MM.1S (cell line): Measurements from ENCODE around the gene ARSA.
A peak's percentile ranks its signal among the peaks of the same experiment; 100 is the strongest.

Experiments
- DNase-seq: peaks from one replicate; pipeline ENCODE4 v3.0.0-alpha.2; 2015
- H2AFZ ChIP-seq: fragments of 300-600 bp; sonication (generic); 2 replicates; pipeline ENCODE4 v1.6.0; 2016; ENCODE audit warnings: antibody characterized with exemption, low read length
- H3F3A ChIP-seq: fragments of 300-600 bp; sonication (generic); 2 replicates; pipeline ENCODE4 v1.6.1; 2016; ENCODE audit warnings: mild to moderate bottlenecking, antibody characterized with exemption, low read length, moderate library complexity, mixed read lengths; ENCODE audit not compliant: insufficient read depth
- H3K27ac ChIP-seq: fragments of 300-600 bp; sonication (generic); 2 replicates; pipeline ENCODE4 v1.5.1; 2016; ENCODE audit warnings: mild to moderate bottlenecking, low read length
- H3K27me3 ChIP-seq: fragments of 300-600 bp; sonication (generic); replicated peaks from 2 replicates; pipeline ENCODE4 v1.6.0; 2016; ENCODE audit warnings: low read length; ENCODE audit not compliant: insufficient read depth
- H3K36me3 ChIP-seq: fragments of 300-600 bp; sonication (generic); replicated peaks from 2 replicates; pipeline ENCODE4 v1.6.1; 2016; ENCODE audit warnings: mild to moderate bottlenecking, low read length, mixed read lengths; ENCODE audit not compliant: insufficient read depth
- H3K4me1 ChIP-seq: fragments of 300-600 bp; sonication (generic); 2 replicates; pipeline ENCODE4 v1.6.1; 2016; ENCODE audit warnings: low read length, mixed read lengths
- H3K4me2 ChIP-seq: fragments of 300-600 bp; sonication (generic); 2 replicates; pipeline ENCODE4 v1.6.0; 2016; ENCODE audit warnings: low read depth, low read length
- H3K4me3 ChIP-seq: fragments of 300-600 bp; sonication (generic); 2 replicates; pipeline ENCODE4 v1.5.1; 2016; ENCODE audit warnings: low read length, mixed read lengths
- H3K79me2 ChIP-seq: fragments of 300-600 bp; sonication (generic); 2 replicates; pipeline ENCODE4 v1.6.1; 2016; ENCODE audit warnings: mixed run types, low read length, mixed read lengths
- H3K9ac ChIP-seq: fragments of 300-600 bp; sonication (generic); 2 replicates; pipeline ENCODE4 v1.6.1; 2016; ENCODE audit warnings: low read length, mixed read lengths
- H3K9me2 ChIP-seq: fragments of 300-600 bp; sonication (generic); replicated peaks from 2 replicates; pipeline ENCODE4 v1.6.1; 2016; ENCODE audit warnings: mild to moderate bottlenecking, low read length, mixed read lengths; ENCODE audit not compliant: insufficient read depth
- H3K9me3 ChIP-seq: fragments of 300-600 bp; sonication (generic); replicated peaks from 2 replicates; pipeline ENCODE4 v1.6.1; 2016; ENCODE audit warnings: mild to moderate bottlenecking, low read length, mixed read lengths; ENCODE audit not compliant: insufficient read depth
- H4K20me1 ChIP-seq: fragments of 300-600 bp; sonication (generic); 2 replicates; pipeline ENCODE4 v1.6.1; 2016; ENCODE audit warnings: mild to moderate bottlenecking, low read length, moderate library complexity, mixed read lengths; ENCODE audit not compliant: insufficient read depth
- CTCF ChIP-seq: fragments of 300-600 bp; sonication (generic); IDR thresholded peaks from 2 replicates; pipeline ENCODE4 v1.5.1; 2016; ENCODE audit warnings: antibody characterized with exemption, low read length, mixed read lengths
- EZH2 ChIP-seq: fragments of 300-600 bp; sonication (generic); optimal IDR thresholded peaks from 2 replicates; pipeline ENCODE3; 2017; ENCODE audit warnings: low read depth, mild to moderate bottlenecking, antibody characterized with exemption, low read length, mixed read lengths
- EZH2phosphoT487 ChIP-seq: fragments of 300-600 bp; sonication (generic); IDR thresholded peaks from 2 replicates; pipeline ENCODE4 v1.6.1; 2018; ENCODE audit warnings: antibody characterized with exemption, low read length

ARSA gene

DNA sequence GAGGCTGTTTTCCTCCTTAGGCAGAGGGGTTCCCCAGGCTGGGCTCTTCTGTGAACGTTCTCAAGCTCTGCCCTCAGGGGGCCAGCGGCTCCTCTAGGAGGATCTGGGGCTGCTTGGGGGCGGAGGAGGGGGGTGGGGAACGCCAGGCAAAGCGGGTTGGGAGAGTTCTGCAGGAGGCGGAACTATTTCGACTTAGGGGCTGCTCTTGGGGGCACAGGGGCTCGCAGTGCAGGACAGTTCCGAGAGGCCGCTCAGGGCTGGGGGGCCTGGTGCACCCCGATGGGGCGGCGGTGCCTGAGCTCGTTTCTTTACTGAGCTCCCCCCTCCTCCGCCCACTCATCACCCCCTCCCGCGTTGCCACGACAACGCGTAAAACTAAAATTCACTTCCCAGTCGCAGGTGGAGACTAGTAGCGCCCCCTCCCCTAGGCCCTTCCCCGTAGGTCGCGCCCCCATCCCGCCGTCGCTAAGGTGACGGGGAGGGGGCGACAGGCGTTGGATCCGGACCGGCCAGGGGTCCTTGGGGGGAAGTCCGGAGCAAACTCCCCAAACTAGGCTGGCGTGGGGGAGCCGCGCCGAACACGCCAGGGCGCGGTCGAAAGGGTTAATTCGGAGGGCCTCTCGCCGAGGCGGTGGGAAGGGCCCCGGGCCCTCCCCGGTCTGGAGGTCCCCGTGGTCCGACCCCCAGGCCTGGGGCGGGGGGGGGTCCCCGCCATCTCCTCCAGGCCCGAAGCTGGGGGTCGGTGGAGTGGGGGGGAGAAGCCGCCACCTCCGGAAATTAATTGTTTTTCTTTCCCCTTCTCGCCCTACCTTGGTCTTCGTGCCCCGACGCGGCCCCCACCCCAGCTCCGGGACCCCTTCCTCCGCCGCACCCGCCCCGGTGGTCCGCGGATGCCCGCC lies 45.5 kb upstream of the ARSA start:
- peaks cover 77% of the 10 kb centered on the region for H3K27me3 ChIP-seq
- no peaks in the 10 kb centered on the region for H3K9me2 ChIP-seq
- H3K79me2 ChIP-seq, result no peaks in the 10 kb centered on the region
- H3K9me3 ChIP-seq, result no peaks in the 10 kb centered on the region
- no peak overlapping the region for H3K27ac ChIP-seq
- no peak overlapping the region for H2AFZ ChIP-seq
- no peak overlapping the region for H3K4me3 ChIP-seq
- no peak for DNase-seq
- no peaks in the 10 kb centered on the region for H3K36me3 ChIP-seq
- H3F3A ChIP-seq, result no peaks in the 10 kb centered on the region
- TF ChIP-seq EZH2, result peak; percentile 29
- TF ChIP-seq EZH2phosphoT487, result no peak
- no peak for TF ChIP-seq CTCF
- no peak overlapping the region for H3K9ac ChIP-seq
- H3K4me2 ChIP-seq, result no peak overlapping the region
- no peaks in the 10 kb centered on the region for H4K20me1 ChIP-seq
- H3K4me1 ChIP-seq, result no peaks in the 10 kb centered on the region

DNA sequence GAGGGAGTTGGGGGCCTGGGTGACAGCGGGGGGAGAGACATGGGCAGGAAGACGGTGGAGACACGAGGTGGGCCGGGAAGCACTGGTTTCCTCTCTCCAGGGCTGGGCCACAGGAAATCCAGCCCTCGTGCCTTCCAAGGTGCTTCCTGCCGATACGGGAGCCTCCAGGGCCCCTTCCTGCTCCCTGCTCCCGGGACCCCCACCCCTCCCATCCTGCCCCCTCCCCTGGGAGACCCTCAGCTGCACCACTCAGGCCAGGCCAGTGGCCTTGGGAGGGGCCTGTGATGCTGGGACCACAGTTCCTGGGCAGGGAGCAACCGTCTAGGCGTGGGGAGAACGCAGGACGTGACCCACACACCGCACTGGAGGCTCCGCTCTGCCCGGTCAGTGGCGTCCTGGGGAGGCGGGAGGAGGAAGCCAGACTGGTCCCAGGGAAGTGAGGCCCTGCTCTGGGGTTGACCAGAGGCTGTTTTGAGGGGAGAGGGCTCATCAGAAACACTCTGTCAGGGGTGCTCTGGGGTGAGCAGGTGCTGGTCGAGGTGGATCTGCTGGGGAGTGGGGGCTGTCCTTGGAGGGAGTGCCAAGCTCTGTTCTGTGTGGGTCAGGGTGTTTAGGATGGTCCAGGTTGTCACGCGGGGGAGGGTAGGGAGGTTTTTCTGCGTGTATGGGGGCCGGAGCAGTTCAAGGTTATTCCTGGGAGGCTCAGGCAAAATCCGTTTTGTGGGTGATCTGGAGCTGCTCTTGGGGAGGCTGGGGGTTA lies 44.7 kb upstream of the ARSA start, which contains the start of gene SHANK3:
Gene SHANK3, plus strand, starts transcription at position 353 of the 760 bp plus-strand sequence.
- H3K9me2 ChIP-seq, result no peaks in the 10 kb centered on the region
- TF ChIP-seq EZH2phosphoT487, result no peak
- TF ChIP-seq CTCF, result no peak
- no peak for TF ChIP-seq EZH2
- H4K20me1 ChIP-seq, result no peaks in the 10 kb centered on the region
- no peaks in the 10 kb centered on the region for H3F3A ChIP-seq
- no peaks in the 10 kb centered on the region for H3K9me3 ChIP-seq
- H3K9ac ChIP-seq, result no peak within 1 kb of the TSS
- DNase-seq, result no peak
- H3K36me3 ChIP-seq, result no peaks in the 10 kb centered on the region
- no peak within 1 kb of the TSS for H3K4me3 ChIP-seq
- no peak within 1 kb of the TSS for H3K27ac ChIP-seq
- H3K4me1 ChIP-seq, result no peaks in the 10 kb centered on the region
- peaks cover 76% of the 10 kb centered on the region for H3K27me3 ChIP-seq
- no peak within 1 kb of the TSS for H2AFZ ChIP-seq
- H3K79me2 ChIP-seq, result no peaks in the 10 kb centered on the region
- H3K4me2 ChIP-seq, result no peak within 1 kb of the TSS

- no peaks in the 10 kb centered on the region for H3K79me2 ChIP-seq
- H3K27me3 ChIP-seq, result peaks cover 73% of the 10 kb centered on the region
- no peak overlapping the region for H3K4me3 ChIP-seq
- TF ChIP-seq EZH2, result no peak
- no peak for TF ChIP-seq CTCF
- H3K9me2 ChIP-seq, result no peaks in the 10 kb centered on the region
- H3K9me3 ChIP-seq, result no peaks in the 10 kb centered on the region
- no peaks in the 10 kb centered on the region for H4K20me1 ChIP-seq
- no peak overlapping the region for H2AFZ ChIP-seq
- no peaks in the 10 kb centered on the region for H3K4me1 ChIP-seq
- H3K27ac ChIP-seq, result no peak overlapping the region
- DNase-seq, result no peak
- no peak overlapping the region for H3K4me2 ChIP-seq
- H3K9ac ChIP-seq, result no peak overlapping the region
- H3K36me3 ChIP-seq, result no peaks in the 10 kb centered on the region
- no peaks in the 10 kb centered on the region for H3F3A ChIP-seq
Measured at GRCh38 chr22:50672041-50672440, 44.1 kb upstream of the ARSA start.
